Measurements from ENCODE around the gene COL4A4. TPM values are rescaled to one million over a fixed set of nuclear protein-coding genes. Genes with fewer than 3 reads are reported as not detected.

The COL4A4 gene
- total and polyA plus RNA-seq, 2 of the 4 experiments (the other 2 are of a cell fraction), result 0.02 TPM; not detected in 1

DNA sequence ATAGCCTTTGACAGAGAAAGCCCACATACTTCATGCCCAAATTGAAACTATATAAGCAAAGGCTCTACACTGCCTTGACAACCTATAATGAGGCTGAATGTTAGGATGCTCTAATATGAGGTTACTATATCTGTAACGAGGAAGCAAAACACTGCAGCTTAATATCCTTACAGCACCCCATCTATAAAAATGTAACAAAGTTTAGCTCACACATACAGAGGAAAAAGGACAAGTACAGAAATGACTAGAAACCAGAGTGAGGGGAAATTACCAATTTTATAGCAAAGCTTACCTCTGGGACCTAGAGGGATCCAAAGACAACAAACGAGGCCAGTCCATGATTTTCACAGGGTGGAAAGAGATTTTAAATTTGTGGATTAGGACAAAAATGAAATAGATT lies 138.5 kb downstream of the COL4A4 start:
- no peak overlapping the region for H3K4ac ChIP-seq (ENCODE audit: low read depth, low read length)
- no CpG with 5 or more reads among the region's 2 CpGs for WGBS, 2 experiments (ENCODE audit: extremely low coverage in 2 of 2, insufficient read length in 1 of 2)
- H3K9me3 ChIP-seq (ENCODE audit: control insufficient read depth, insufficient read depth, low read length), result no peaks in the 10 kb centered on the region
- DNase-seq (no peak), ATAC-seq (ENCODE audit: low read depth) (no peak)
- no peaks in the 10 kb centered on the region for H3K79me1 ChIP-seq (ENCODE audit: low read depth in 1 of 2, low read length in 2 of 2)
- H3K4me2 ChIP-seq (ENCODE audit: low read depth, low read length), result no peak overlapping the region
- dilution Hi-C loops (cut with HindIII; ENCODE audit: low sequenced_read_pairs, unreplicated experiment), result no loop called here
- H3K14ac ChIP-seq (replicated peaks; ENCODE audit: low read depth, low read length), result no peak overlapping the region
- ChIA-PET CTCF (interaction anchor here (0.9 kb wide), 1 partner anchor 10 kb away, joined by 3 read pairs; no protein-coding TSS in a partner anchor), POLR2A (ENCODE audit: unreplicated experiment) (no interaction called here)
- no peak overlapping the region for H2BK15ac ChIP-seq (ENCODE audit: low read depth, low read length)
- H3K9me1 ChIP-seq (ENCODE audit: insufficient read depth, low read length), result no peaks in the 10 kb centered on the region
- intact Hi-C loops (cut with micrococcal nuclease), result no loop called here
- no peak overlapping the region for H2BK20ac ChIP-seq (ENCODE audit: low read depth, low read length)
- TF ChIP-seq CEBPB (IDR thresholded peaks at IDR 0.05; ENCODE audit: low read depth, low read length), result no peak
- no peak for TF ChIP-seq FOS (IDR thresholded peaks at IDR 0.05; ENCODE audit: low read depth, low read length)
- TF ChIP-seq CHD1 (IDR thresholded peaks at IDR 0.05; ENCODE audit: low read depth, low read length), result no peak
- TF ChIP-seq POLR2A (IDR thresholded peaks at IDR 0.05; ENCODE audit: low read depth, low read length), result no peak
- TF ChIP-seq MAZ (IDR thresholded peaks at IDR 0.05; ENCODE audit: borderline replicate concordance, low read depth, low read length), result no peak
- no peak for TF ChIP-seq RFX5 (IDR thresholded peaks at IDR 0.05; ENCODE audit: low read depth, low read length)
- no peak overlapping the region for H2AFZ ChIP-seq (replicated peaks; ENCODE audit: low read length, poor library complexity)
- no peaks in the 10 kb centered on the region for H4K20me1 ChIP-seq (ENCODE audit: insufficient read depth, low read length)
- H3K23ac ChIP-seq (ENCODE audit: low read depth, low read length), result no peak overlapping the region
- H4K8ac ChIP-seq (ENCODE audit: low read depth in 2 of 2, low read length in 2 of 2), result no peak overlapping the region
- H3K27ac ChIP-seq (ENCODE audit: insufficient read depth, low read length), result no peak overlapping the region
- H3K27me3 ChIP-seq (ENCODE audit: control insufficient read depth, insufficient read depth, low read length), result no peaks in the 10 kb centered on the region
- H3K18ac ChIP-seq (ENCODE audit: low read depth, low read length), result no peak overlapping the region
- no peak overlapping the region for H3K4me3 ChIP-seq (ENCODE audit: insufficient read depth, low read depth, low read length)
- in situ Hi-C loops (cut with MboI; ENCODE audit: low sequenced_read_pairs), result no loop called here
- H3K9ac ChIP-seq (ENCODE audit: low read depth, low read length), result no peak overlapping the region
- no peak overlapping the region for H3K56ac ChIP-seq (ENCODE audit: extremely low read depth, insufficient read depth, low read length)
- H2AK9ac ChIP-seq (replicated peaks; ENCODE audit: low read depth, low read length, poor library complexity), result no peak overlapping the region
- no peaks in the 10 kb centered on the region for H3K4me1 ChIP-seq (ENCODE audit: control insufficient read depth, insufficient read depth, low read length)
- no TSS peak for BruUV-seq (replicated peaks)
- no peaks in the 10 kb centered on the region for H3K36me3 ChIP-seq (ENCODE audit: control insufficient read depth, insufficient read depth, low read length)
- no peak overlapping the region for H2BK120ac ChIP-seq (ENCODE audit: low read depth, low read length)
- H2AK5ac ChIP-seq (ENCODE audit: low read depth, low read length), result no peak overlapping the region
- no peak overlapping the region for H2BK5ac ChIP-seq (ENCODE audit: low read depth, low read length, poor library complexity, severe bottlenecking)
- H4K91ac ChIP-seq (ENCODE audit: insufficient read depth, low read depth, low read length), result no peak overlapping the region
- no peak overlapping the region for H4K5ac ChIP-seq (ENCODE audit: low read depth, low read length)
